Inferior parietal cortex (tissue), 1 donor: Measurements from ENCODE around the gene ARL5C.
A peak's percentile ranks its signal among the peaks of the same experiment; 100 is the strongest.
"Not testable (repeated sequence)": the region's sequence is repeated elsewhere in the genome, so short reads cannot be mapped to it uniquely, and the experiment has no call there.

Experiments
- DNase-seq: peaks from one replicate; pipeline ENCODE4 v3.0.0-alpha.2; 2016; ENCODE audit errors: extremely low spot score

ARL5C gene

DNA sequence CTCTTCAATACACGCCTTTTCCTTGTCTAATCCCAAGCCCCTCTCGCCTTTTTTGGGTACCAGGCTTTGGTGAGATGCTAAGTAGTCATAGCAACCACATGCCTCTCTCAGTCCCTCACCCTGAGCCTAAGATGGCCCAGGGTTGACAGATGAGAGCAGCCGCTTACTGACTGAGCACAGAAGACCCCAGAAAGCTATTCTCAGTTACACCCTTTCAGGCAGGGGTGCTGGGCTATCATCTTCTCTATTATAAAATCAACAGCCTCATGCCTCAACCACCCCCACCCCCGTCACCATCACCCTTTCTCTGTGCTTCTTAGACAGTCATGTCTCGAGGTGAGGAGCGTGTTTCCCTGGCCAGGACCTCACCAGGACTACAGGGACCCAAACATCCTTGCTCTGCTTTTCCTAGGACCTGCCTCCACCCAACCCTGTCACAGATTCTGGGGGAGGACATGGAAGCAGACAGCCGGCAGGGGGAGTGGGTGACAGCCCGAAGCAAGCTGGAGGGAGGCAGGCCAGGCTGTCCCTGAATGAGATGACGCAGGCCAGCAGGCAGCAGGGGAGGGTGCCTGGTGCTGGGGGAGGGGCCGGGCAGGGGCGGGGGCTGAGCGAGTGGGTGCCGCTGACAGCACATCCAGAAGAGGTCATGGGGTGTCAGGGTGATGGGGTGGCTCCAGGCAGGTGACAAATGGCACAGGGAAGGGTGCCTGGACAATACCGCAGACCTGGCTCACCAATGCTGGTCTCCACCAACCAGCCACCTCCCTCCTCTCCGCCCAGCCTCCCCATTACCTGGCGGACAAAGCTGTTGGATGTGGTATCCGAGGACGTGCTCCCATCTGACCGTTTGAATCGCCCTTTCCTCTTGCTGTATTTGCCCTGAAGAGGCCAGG is 28.4 kb upstream of the ARL5C start:
- no peak for DNase-seq

DNA sequence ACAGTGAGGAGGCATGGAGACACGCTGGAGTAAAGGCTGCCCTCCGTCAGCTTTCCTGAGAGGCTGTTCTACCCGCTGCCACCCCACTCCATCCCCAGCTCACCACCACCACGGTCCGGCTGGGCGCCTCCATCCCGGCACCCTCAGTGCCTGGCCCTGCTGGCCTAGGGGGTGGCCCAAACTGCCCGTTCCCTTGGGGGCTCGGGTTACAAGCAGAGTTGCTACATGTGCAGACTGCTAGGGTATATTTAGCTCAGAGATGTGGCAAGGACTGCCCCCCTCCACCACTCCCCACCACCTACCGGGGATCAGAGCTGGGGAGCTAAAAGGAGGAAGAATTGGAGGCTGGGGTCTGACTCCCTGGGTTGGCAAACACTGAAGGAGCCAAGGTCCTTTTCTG is 27.4 kb upstream of the ARL5C start:
- DNase-seq: no peak

DNA sequence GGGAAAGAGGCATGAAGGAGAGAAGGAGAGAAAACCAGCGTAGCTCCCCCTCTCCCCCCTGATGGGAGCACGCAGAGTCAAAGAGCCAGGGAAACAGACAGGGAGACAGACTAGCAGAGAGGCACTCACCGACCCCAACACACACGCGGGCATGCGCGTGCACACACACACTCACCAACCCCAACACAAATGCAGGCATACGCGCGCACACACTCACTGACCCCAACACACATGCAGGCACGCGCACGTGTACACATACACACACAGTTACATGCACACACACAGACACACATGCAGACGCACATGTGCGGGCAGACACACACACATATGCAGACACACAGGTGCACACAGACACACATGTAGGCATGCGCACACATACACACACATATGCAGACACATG is 26.9 kb upstream of the ARL5C start:
- DNase-seq: no peak

DNA sequence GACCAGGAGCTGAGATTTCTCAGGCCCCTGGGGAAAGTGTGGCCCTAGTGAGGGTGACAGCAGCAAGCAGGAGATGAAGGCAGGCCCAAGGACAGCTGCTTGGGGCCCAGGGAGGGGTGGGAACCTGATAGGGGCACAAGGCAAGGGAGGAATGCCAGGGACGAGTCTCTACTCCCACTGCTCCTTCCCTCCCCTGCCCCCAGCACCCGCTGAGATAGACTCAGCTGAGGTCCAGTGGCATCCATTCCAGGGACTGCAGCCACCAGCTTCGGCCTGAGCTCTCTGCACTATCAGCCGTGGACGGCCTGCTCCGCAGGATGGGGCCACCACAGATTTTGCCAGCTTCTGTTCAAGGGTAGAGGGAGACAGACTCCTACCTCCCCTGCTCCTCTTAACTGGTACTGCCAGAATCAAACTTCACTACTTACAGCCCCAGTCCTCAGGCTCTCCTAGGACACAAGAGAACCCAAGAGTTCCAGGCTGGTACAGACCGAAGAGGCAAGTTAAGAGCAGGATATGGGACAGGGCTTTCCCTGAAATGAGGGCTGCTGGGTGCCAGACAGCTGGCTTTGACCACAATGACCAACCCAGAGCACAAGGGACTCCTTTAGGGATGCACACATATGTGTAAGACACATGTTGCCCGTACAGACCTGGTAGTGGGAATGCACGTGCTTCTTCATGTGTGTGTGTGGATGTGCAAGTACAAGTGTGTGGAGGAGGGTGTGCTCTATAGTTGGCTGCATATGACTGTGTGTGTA is 26.0 kb upstream of the ARL5C start:
- DNase-seq: no peak

DNA sequence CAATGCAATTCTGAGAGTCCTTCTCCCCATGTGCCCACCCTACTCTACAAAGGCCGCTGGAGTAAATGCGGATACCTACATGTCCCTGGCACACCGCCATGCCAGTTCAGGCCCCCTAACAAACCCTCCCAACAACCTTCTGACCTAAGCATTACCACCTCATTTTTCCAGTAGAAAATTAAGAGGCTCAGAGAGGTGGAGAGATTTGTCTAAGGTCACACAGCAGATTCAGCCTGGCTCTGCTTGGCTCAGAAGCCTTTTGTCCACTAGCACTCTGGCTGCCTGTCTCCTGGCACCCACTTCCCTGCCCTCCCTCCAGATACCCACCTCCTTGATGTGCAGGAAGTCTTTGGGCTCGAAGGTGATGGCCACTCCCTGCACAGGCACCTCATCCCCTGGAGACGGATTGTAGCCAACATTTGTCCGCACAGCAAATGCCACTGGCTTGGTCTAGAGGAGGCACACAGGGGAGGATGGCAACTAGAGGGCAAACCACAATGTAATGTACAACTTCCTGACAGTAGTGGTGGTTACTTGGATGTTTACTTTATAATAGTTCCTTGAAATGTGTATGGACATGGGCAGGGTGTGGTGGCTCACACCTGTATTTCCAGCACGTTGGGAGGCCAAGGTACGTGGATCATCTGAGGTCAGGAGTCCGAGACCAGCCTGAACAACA is 21.3 kb upstream of the ARL5C start:
- no peak for DNase-seq

DNA sequence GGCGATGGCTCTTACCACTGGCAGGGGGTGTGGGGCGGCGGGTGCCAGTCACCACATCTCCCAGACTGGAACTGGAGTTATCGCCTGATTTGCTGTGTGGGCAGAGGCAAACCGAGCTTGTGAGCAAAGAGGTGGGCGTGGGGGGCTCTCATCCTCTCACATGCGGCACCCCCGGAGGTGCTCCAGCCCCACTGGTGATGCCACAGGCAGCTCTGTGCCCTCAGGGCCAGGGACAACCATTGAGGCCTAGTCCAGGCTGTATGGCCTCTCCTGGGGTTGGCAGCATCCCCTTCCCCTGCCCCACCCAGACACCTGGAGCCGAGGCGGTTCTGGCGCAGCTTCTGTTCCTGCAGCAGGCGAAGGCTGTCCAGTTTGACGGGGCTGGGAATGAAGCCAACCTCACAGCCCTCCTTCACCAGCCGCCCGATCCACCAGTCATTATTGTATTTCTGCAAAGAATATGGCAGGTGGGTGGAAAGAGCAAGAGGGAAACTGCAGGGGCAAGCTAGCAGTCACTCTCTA is 20.6 kb upstream of the ARL5C start:
- DNase-seq: no peak

DNA sequence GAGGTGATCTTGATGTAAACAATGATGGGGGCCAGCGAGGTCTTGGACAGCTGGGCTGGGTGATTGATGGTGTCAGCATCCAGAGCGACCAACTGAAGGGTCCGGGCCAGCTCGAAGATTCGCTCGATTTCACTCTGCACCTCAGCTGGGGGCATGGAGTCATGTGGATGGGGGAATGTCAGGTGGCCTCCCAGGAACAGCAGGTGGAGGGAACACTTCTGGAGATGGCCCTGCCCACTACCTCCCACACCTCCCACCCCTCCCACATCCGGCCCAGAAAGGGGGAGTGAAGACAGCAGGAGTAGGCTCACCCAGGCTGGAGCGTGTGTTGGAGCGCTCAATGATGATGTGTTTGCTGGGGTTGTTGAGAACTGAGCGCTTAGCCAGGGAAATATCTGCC is 17.8 kb upstream of the ARL5C start:
- DNase-seq: no peak

DNA sequence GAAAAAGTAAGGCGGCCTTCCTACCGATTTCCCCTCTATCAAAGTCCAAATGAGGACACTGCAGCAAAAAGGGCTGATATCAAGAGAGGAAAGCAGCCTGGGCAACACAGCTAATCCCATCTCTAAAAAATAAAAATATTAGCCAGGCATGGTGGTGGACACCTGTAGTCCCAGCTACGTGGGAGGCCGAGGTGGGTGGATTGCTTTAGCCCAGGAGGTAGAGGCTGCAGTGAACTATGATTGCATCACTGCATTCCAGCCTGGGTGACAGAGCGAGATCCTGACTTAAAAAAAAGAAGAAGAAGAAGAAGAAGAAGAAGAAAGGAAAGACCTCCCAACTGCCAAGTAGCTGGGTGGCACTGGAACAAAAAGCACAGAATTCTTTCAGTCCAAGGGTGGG is 17.1 kb upstream of the ARL5C start:
- DNase-seq: no peak

DNA sequence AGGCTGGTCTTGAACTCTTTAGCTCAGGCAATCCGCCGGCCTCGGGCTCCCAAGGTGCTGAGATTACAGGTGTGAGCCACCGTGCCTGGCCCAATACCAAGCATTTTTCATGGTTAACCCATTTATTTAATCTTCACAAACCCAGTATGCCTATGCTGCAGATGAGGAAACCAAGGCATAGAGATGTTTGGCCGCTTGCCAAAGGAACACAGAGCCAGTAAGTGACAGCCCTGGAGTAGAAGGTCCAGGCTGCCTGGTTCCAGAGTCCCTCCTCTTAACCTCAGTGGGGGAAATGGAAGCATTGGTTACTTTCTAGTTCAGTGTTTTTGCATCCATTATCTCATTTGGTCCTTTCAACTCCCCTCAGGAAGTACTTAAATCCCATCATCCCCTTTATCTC is 15.3 kb upstream of the ARL5C start:
- no peak for DNase-seq

DNA sequence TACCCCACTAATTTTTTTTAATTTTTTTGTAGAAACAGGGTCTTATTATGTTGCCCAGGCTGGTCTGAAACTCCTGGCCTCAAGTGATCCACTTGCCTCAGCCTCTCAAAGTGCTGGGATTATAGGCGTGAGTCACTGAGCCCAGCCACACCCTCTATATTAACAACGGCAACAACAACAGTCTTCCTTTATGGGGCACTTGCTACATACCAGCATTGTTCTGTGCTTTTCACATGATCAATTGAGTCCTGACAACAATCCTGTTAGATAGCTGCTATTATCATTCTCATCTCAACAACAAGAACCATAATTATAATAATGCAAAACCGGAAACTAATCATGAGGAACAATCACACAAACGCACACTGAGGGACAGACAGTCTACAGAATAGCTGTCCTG is 12.6 kb upstream of the ARL5C start:
- no peak for DNase-seq

DNA sequence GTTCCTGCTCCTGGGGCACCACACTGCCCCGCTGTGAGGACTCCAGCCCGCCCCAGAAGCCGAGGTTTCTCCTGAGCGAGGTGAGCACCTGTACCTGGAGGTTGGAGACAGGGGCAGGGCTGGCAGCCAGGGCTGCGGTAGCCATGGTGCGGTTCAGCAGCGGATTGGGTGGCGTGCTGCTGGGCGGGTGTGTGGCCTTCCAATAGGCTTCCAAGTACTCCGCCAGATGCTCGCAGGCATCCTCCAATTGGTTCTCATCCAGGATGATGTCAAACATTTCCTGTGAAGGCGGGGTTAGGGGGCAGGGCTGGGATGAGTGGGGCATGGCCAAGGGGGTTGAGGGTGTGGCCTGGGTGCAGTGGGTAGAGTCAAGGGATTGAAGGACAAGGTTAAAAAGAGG is 11.3 kb upstream of the ARL5C start:
- no peak for DNase-seq

DNA sequence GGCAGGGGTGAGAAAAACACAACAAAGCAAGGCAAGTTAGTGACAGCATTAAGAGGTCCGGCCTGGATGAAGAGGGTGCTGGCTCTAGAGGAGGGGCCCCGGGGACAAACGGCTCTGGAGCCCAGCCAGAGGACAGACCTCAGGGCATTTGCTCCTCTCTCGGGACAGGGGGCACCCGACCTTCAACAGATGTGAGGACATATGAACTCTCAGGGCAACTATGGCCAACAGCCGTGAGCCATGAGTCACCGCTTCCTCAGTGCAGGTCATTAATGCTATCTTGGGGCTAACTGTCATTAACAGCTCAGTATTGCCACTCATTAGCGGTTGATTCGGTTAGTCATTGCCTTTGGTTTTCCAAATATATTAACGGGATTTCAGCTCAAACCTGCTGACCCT is 9.7 kb upstream of the ARL5C start:
- no peak for DNase-seq

DNA sequence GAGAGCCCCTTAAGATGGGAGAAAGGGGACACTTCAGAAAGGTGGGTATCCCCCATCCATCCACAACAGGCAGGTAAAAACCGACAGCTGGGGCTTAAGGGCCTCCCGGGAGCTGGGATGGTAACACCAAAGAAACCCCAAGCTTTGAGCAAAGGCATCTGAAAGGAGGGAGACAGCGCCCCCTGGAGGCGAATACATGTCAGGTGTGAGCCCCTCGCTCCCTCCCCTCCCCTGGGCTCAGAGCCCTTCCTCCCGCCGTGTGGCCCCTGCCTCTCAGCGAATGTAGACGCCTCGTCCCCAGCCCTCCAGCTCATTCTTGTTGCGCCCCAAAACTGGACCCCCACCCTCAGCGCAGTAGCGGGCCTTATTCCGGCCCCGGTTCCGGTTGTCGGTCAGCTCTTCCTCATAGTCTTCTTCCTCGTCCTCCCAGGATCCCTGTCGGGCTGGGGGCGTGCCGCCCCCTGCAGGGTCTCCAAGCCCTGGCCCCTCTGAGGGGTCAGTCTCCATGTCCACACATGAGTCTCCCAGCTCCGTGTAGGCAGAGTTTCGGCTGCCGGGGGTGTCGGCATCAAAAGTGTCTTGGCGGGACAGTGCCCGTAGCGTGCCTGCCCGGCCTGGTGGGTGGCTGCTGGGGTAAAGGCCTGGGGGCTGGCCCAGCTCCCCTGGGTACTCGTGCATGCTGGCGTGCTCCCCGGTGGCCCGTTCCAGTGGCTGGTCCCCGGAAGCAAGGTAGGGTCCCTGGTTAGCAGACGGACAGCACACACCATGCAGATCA is 9.1 kb upstream of the ARL5C start:
- DNase-seq: peak; percentile 77

DNA sequence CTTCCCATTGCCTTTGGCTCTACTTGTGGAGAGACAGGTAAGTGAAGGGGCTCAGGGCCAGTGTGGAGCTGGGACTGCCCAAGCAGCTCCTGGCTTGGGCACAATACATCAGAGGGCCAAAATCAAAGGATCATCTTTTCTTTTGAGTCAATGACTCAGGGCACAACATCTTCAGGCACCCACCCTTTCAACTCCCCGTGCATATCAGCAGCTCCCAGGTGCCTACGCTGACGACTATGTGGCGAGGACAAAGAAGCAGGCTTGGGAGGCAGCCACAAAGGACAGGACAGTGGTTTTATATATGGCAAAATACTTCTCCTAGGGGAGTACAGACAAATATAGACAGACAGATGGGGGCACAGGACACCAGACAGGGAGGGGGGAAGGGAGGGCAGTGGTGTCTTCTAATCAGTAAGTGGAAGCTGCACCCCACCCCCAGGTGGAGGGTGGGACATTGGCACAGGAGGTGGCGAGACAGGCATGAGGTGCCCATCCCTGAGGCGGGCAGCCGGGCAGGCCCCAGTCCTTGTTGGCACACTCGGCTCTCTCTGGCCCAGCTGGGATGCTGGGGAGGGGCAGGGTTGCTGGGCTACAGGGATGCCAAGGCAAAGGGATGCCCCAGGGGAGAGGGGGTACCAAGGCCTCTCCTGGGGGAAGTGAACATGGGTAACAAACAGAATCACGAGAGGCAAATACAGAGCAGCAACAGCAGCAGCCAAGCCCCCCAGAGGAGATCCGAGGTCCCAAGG is 7.7 kb upstream of the ARL5C start:
- no peak for DNase-seq

DNA sequence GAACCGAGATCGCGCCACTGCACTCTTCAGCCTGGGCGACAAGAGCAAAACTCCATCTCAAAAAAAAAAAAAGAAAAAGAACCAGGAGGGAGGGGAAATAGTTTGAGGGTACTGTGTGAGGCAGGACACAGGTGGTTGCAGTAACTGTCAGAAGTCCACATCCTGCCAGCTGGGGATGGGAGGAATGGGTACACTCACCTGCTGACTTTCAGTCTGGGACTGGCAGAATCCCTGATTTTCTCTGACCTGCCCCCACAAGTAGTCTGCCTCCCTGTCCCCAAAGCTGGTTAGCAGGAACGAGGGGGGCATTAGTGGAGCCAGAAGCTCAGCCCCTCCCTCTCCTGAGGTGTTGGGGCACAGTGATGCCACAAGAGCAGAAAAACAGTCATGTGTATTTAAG is 7.1 kb upstream of the ARL5C start:
- no peak for DNase-seq

DNA sequence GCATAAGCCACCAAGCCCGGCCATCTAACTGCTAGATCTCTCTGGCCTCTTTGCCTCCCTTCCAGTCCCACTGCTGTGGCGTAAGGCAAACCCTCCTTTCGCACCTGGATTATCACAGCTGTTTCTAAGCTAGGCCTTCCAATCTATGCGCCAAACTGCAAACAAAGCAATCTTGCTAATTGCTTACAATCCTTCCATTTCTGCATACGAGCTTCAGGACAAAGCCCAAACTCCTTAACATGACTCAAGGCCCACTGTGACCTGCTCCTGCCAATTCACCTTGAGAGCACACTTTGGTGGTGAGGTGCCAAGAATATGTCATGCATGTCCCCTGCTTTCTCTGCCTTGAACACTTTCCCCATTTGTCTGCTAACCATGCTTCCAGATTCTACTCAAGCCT is 6.0 kb upstream of the ARL5C start:
- DNase-seq: no peak

DNA sequence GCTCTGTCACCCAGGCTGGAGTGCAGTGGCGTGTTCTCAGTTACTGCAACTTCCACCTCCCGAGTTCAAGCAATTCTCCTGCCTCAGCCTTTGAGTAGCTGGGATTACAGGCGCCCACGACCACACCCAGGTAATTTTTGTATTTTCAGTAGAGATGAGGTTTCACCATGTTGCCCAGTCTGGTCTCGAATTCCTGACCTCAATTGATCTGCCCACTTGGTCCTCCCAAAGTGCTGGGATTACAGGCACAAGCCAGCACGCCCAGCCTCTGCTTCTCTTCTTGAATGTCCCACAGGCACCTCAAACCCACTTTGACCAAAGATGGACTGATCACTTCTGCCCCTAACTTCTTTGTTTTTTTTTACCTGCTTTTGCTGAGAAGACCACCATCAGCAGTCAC is 4.6 kb upstream of the ARL5C start:
- DNase-seq: no peak

DNA sequence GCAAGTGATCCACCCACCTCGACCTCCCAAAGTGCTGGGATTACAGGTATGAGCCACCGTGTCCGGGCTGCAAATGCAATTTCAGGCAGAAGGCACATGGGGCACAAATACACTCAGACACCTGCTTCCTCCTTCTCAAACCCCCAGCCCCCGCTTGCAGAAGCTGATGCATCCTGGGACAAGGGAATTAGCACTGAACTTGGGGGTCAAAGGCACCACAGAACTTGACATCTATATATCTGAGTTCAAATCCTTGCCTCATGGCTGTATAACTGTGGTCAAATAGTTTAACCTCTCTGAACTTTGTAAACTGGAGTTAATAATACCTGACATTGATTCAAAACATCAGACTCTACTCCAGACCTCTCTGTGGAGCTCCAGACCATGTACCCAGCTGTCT is 4.1 kb upstream of the ARL5C start:
- no peak for DNase-seq

DNA sequence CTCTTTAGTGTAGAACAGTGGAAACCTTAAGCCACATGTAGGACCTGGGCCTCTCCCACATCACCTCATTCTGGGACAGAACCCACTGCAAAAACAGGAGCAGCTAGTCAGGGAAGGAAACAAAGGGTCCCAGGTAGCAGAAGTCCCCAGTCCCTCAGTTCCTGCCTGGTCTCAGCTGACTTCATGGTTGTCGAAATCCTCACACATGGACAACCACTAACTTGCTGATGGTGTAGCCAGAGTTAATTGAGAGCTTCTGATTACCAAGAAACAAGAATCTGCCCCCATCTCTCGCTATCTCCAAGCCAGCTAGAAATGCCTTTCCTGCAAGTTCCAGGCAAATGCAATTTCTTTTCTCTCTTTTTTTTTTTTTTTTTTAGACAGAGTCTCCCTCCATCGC is 3.6 kb upstream of the ARL5C start:
- no peak for DNase-seq

DNA sequence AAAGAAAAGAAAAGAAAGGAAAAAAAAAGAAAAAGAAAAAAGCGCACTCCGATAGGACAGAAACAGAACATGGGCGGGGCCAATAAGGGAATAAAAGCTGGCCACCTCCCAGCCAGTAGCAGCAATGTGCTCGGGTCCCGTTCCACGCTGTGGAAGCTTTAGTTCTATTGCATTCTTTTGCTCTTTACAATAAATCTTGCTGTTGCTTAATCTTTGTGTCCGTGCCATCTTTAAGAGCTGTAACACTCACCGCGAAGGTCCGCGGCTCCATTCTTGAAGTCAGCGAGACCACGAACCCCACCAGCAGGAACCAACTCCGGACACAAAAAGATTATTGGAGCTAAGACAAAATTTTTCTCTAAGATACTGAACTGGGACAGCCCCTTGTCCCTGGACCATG is 3.1 kb upstream of the ARL5C start:
- no peak for DNase-seq

DNA sequence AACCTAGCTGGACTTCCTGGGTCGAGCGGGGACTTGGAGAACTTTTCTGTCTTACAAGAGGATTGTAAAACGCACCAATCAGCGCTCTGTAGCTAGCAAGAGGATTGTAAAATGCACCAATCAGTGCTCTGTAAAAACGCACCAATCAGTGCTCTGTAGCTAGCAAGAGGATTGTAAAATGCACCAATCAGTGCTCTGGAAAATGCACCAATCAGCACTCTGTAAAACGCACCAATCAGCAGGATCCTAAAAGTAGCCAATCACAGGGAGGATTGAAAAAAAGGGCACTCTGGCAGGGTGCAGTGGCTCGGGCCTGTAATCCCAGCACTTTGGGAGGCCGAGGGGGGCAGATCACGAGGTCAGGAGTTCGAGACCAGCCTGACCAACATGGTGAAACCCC is 2.5 kb upstream of the ARL5C start:
- DNase-seq: not testable (repeated sequence)
